ENCODE measurements around the gene IL1RAPL2.

Gene IL1RAPL2

DNA sequence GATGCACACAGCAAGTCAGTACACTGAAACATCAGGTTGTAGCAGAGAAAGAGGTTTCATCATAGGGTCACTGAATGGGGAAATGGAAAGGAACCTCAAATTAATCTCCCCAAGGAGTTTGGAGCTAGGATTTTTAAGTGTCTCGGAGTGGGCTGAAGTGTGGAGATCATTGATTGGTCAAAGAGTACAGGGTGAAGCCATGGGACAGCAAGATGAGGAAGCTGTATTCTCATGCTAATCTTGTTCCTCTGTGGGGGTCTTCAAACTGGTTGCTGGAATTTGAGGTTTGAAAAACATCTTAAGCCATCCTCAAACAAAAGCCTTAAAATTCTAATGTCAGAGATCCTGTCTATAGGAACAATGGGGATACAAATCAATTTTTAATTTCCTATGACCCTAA lies 733.3 kb downstream of the IL1RAPL2 start:
- no peak for DNase-seq

- DNase-seq = no peak
Measured at GRCh38 chrX:105302246-105302645, 736.2 kb downstream of the IL1RAPL2 start.

GRCh38 chrX:105307762-105308161 lies 741.8 kb downstream of the IL1RAPL2 start:
- DNase-seq = no peak

DNA sequence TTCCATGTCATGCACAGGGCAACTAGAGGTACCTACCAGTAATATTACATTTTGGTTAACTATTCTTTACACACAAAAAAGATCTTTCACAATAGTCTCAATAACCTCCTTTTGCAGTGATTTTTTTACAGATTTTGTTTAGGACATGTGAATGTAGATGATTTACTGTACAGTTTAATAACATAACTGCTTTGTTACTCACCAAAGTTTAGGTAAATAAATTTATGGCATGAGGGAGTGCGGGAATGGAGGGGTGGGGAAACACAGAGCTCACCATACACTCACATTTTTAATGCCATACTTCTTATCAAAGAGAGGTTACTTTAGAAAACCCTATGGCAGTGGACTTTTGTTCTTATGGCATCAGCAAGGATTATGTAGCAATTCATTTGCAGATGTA lies 747.6 kb downstream of the IL1RAPL2 start:
- DNase-seq = no peak

- DNase-seq = no peak
Measured at GRCh38 chrX:105314458-105314857, 748.5 kb downstream of the IL1RAPL2 start.

- no peak for DNase-seq
Measured at GRCh38 chrX:105315248-105315647, 749.2 kb downstream of the IL1RAPL2 start.

GRCh38 chrX:105317117-105317516 lies 751.1 kb downstream of the IL1RAPL2 start:
- no peak for DNase-seq

DNA sequence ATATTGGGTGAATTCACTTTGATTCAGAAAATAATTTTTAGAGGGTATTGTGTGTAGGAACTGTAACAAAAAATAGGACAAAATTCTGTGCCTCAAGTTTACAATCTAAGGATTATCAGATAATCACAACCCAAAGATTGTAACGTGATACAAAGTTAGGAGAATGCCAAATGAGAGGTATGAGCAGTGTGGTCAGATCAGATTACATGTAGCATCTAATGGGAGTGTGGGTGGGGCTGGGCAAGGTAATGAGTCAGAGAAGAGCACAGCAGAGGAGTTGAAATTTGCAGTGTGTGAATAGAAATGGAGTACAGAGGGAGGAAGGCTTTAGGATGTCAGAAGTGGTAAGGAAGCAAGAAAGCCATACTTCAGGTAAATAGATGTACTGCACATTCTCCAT lies 757.9 kb downstream of the IL1RAPL2 start:
- DNase-seq = no peak

- DNase-seq = no peak
Measured at GRCh38 chrX:105328773-105329172, 762.8 kb downstream of the IL1RAPL2 start.

DNA sequence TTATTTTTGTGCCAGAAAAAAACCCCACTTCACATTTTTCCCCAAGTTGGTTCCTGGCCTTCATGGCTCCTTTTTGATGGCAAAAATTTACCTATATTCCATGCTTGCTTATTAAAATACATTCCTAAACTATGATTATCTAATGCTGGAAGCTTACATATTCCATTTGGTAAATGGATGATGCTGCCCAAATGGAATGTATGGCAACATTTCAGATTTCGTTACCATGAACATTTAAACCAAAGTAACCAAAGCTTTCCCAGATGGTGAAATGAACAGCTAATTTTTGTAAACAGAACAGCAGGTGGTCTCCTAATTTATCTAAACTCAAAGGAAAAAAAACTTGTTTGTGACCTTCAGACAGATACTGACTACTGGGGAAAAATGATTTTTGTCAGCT lies 765.2 kb downstream of the IL1RAPL2 start:
- DNase-seq = no peak

DNA sequence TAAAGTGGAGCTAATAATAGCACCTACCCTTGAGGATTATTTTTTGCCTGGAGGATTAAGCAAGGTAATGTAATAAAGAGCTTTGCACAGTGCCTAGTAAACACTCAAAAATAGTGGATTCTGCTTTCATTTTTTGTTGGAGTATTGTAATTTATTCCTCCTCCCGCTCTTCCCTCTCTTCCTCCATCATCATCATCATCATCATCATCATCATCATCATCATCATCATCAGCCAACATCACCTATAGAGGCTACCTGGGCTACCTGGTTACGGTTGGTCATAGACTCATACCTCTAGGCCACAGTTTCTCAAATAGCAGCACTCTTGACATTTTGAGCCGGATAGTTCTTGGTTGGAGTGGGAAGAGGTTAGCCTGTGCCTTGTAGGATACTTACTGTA lies 781.4 kb downstream of the IL1RAPL2 start:
- no peak for DNase-seq

GRCh38 chrX:105349476-105349875 lies 783.5 kb downstream of the IL1RAPL2 start:
- no peak for DNase-seq

DNA sequence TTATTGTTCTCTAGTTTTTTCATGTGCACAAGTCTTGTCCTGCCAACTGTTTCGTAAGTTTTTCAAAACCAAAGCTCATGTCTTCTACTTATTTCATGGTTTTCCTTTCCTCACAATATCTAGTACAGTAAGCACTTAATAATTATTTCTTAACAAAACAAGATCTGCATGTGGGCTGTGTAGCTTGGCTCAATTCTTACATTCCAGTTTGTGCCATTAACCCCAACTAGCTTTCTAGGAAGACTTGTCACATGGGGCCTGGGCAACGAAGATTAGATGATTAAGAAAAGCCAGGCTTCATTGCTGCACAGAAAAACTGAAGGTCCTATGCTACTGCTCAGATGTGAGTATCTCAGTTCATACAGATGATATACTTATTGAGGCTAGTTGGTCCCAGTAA lies 809.8 kb downstream of the IL1RAPL2 start:
- DNase-seq = no peak

DNA sequence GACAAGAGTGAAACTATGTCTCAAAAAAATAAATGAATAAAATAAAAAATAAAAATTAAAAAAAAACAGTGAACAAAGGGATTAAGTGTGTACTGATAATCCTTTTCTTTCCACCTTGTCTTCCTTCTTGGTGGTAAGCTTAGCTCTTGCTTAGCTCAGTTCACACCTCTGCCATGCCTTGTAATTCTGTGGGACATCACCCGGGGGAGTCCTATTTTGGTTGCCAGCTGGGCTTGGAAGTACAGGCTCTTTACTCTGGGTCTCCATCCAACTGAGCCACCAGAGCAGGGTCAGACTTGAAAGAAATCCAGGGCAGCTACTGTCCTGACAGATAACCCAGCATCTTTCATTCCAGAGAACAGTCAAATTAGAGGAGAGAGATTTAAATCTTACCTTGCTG lies 858.7 kb downstream of the IL1RAPL2 start:
- no peak for DNase-seq

- no peak for DNase-seq
Measured at GRCh38 chrX:105451401-105451800, 885.4 kb downstream of the IL1RAPL2 start.

GRCh38 chrX:105458846-105459245 lies 892.8 kb downstream of the IL1RAPL2 start:
- no peak for DNase-seq

- DNase-seq = no peak
Measured at GRCh38 chrX:105460376-105460775, 894.4 kb downstream of the IL1RAPL2 start.

DNA sequence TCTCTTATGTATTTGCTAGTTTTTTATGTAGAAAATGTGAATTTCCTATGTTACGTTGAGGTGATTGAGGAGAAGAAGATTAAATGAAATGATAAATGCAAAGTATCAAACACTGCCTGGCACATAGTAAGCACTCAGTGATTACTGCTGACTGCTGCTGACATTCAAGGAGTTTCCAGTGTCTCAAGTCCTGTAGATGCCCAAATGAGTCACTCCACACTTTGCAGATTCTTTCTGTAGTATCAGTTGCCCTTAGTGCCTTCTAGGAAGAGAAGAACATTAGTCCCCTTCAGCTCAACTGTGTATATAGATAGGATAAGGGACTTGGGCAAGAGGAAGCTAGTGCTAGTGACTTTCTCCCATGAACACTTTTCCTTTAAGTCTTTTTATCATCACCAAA lies 895.0 kb downstream of the IL1RAPL2 start:
- DNase-seq = no peak

GRCh38 chrX:105462186-105462585 lies 896.2 kb downstream of the IL1RAPL2 start:
- no peak for DNase-seq

- DNase-seq = no peak
Measured at GRCh38 chrX:105463473-105463872, 897.5 kb downstream of the IL1RAPL2 start.

- no peak for DNase-seq
Measured at GRCh38 chrX:105464618-105465017, 898.6 kb downstream of the IL1RAPL2 start.

DNA sequence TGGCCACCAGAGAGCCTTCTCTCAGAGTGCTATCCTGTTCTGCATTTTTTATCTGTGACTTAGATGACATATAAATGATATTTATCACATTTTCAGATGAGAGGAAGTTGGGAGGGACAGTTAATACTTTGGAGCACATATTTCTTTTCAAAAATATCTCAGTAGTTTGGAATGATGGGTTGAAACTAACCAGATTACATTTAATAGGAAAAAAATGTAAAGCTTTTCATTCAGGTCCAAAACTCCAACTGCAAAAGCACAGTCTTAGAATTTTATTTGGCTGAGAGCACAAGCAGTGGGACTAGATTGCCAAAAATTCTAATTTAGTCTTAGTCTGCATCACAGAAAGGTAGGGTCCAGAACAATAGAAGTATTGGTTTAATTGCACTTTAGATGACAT lies 902.7 kb downstream of the IL1RAPL2 start:
- no peak for DNase-seq

DNA sequence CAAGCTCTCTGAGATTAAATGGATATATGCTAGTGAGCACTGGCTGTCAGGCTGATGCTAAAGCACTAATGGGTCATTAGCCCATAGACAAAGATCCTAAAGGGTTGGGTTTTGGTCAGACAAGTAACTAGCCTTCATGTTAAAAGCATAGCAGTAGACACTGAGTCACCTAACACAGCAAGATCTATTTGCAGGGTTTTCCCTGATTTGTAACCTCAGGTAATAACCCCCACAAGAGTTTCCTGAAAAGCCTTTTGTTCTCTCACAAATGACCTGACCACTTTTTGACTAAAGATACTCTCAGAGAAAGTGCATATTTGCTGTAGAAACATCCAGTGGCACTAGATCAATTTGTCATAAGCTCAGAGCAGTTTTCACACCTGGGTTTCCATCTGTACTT lies 905.6 kb downstream of the IL1RAPL2 start:
- no peak for DNase-seq

DNA sequence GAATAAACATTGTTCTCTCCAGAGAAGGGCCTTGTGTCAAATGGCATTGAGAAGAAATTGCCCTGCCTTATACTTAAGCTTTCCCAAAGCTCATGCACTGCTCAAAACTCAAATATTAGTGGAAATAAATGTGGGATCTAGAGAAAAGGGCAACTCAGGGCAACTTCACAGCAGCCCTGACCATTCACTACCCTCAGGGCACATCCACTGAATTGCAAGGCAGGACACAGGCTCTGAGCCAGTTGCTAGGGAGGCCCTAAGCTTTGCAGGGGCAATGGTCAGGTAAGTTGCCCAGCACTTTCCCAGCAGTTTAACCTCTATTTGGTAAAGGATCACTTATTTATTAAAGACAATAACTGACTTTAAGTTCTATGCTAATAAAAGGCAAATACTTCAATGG lies 909.8 kb downstream of the IL1RAPL2 start:
- DNase-seq = no peak

DNA sequence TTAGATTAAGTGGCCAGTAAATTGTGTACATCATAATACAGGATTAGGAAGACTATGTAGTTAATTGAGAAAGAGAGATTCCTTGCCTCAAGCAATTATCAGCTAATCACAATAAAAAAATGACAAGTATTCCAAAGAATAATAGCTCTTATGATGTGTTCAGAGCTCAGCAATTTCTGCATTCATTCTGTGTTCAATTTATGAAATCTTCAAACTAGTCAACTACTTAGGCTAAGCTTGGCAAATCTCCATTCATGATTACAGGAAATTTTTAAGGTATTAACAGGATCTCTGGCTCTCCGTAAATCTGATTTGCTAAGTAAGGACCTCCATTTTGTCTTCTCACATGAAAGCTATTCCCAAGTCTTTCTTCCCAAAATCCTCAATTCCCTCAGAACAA lies 911.4 kb downstream of the IL1RAPL2 start:
- no peak for DNase-seq

DNA sequence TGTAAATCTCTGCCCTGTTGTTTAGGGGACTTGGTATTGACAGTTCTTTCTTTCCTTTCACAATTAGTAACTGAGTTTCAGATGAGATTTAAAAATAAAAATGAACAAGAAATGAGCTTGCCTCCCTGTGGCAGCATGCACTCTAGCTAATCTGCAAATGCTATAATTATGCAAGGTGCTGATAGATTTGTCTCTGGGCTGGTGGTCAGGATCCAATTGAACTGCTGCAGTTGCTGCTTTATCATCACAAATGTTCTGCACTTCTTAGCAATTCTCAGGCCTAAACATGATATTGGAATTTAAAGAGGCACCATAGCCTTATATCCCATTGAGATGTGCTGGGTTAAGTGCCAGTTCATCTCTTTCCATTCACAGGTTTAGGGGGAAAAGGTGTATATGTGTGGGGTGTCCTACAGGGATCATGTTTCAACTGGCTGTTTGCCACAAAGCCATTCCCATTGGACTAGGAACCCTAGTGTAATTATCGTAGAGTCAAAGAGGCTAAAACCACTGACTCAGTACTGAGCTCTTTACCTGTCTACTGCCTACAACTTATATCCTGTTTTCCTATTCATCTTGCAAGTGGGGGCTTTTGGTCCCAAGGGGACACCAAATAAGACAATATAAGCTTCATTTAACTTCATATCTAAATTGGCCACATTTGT lies 914.8 kb downstream of the IL1RAPL2 start:
- DNase-seq = no peak

Data from NCI-H748 treated with DMSO at 0.1 percent for 48 hours (cell line).